Neural crest cell (in vitro differentiated cells): ENCODE data around the gene CATSPERD. TPM values are rescaled to one million over a fixed set of nuclear protein-coding genes. Genes with fewer than 3 reads are reported as not detected.

ENCODE experiments used
- DNase-seq: peaks from one replicate; pipeline ENCODE4 v3.0.0; 2021; ENCODE audit warnings: low read depth, mixed read lengths, low spot score
- H3K27ac Mint-ChIP-seq: one replicate; pipeline ENCODE4 v1.8.0; 2021; ENCODE audit warnings: mild to moderate bottlenecking, mixed read lengths; ENCODE audit not compliant: unreplicated experiment
- H3K27me3 Mint-ChIP-seq: 2 replicates; pipeline ENCODE4 v1.8.0; 2021; ENCODE audit warnings: low read depth, mild to moderate bottlenecking, mixed read lengths
- H3K36me3 Mint-ChIP-seq: 2 replicates; pipeline ENCODE4 v1.8.0; 2021; ENCODE audit warnings: low read depth, mild to moderate bottlenecking, mixed read lengths
- H3K4me1 Mint-ChIP-seq: 2 replicates; pipeline ENCODE4 v1.8.0; 2021; ENCODE audit warnings: mixed read lengths
- H3K4me3 Mint-ChIP-seq: one replicate; pipeline ENCODE4 v1.8.0; 2021; ENCODE audit warnings: mild to moderate bottlenecking, mixed read lengths
- H3K9me3 Mint-ChIP-seq: 2 replicates; pipeline ENCODE4 v1.8.0; 2021; ENCODE audit warnings: mixed read lengths
- total RNA-seq: library from RNA; stranded (reverse); gene quantifications from 2 replicates; pipeline ENCODE4 v1.2.1, GENCODE V29; 2021
- TF ChIP-seq, protein P1 (sequence below): fragments of 200-600 bp; sonication (generic); conservative IDR thresholded peaks from 2 replicates; pipeline ENCODE4 v1.5.0; 2021; ENCODE audit warnings: antibody characterized with exemption, mild to moderate bottlenecking

The CATSPERD gene
- total RNA-seq, 1 donor from 2014 or later: not detected

GRCh38 chr19:5809053-5809452, 88.6 kb downstream of the CATSPERD start:
- TF ChIP-seq, protein P1, sequence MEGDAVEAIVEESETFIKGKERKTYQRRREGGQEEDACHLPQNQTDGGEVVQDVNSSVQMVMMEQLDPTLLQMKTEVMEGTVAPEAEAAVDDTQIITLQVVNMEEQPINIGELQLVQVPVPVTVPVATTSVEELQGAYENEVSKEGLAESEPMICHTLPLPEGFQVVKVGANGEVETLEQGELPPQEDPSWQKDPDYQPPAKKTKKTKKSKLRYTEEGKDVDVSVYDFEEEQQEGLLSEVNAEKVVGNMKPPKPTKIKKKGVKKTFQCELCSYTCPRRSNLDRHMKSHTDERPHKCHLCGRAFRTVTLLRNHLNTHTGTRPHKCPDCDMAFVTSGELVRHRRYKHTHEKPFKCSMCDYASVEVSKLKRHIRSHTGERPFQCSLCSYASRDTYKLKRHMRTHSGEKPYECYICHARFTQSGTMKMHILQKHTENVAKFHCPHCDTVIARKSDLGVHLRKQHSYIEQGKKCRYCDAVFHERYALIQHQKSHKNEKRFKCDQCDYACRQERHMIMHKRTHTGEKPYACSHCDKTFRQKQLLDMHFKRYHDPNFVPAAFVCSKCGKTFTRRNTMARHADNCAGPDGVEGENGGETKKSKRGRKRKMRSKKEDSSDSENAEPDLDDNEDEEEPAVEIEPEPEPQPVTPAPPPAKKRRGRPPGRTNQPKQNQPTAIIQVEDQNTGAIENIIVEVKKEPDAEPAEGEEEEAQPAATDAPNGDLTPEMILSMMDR: no peak
- H3K9me3 Mint-ChIP-seq: no peaks in the 10 kb centered on the region
- H3K36me3 Mint-ChIP-seq: no peaks in the 10 kb centered on the region
- DNase-seq: no peak
- H3K4me1 Mint-ChIP-seq: peaks cover 17% of the 10 kb centered on the region
- H3K27me3 Mint-ChIP-seq: peaks cover 27% of the 10 kb centered on the region
- H3K4me3 Mint-ChIP-seq: no peak overlapping the region
- no peak overlapping the region for H3K27ac Mint-ChIP-seq

DNA sequence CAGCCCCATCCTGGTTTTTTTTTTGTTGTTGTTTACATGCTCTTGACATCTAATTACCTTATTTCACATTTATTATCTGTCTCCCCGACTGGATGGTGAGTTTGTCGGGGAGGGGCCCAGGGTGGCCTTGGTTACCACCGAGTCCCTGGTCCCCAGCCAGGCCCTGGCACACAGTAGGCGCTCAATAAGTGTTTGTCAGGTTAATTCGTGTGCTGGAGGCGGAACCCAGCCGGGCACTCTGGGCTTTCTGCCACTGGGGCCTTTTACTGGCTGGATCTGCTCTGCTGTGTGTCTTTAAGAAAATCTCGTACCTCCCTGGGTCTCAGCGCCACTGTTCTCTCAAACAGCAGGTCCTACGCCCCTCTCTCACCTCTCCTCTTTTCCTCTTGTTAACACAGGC, 89.0 kb downstream of the CATSPERD start:
- H3K4me1 Mint-ChIP-seq: peaks cover 14% of the 10 kb centered on the region
- peaks cover 22% of the 10 kb centered on the region for H3K27me3 Mint-ChIP-seq
- no peak overlapping the region for H3K4me3 Mint-ChIP-seq
- H3K27ac Mint-ChIP-seq: no peak overlapping the region
- no peaks in the 10 kb centered on the region for H3K36me3 Mint-ChIP-seq
- TF ChIP-seq, protein P1: no peak
- H3K9me3 Mint-ChIP-seq: no peaks in the 10 kb centered on the region
- no peak for DNase-seq

- TF ChIP-seq, protein P1: no peak
- Mint-ChIP-seq H3K4me3 (no peak overlapping the region), H3K9me3 (no peaks in the 10 kb centered on the region), H3K4me1 (peaks cover 10% of the 10 kb centered on the region), H3K36me3 (no peaks in the 10 kb centered on the region), H3K27me3 (peaks cover 12% of the 10 kb centered on the region), H3K27ac (no peak overlapping the region)
- no peak for DNase-seq
Measured at GRCh38 chr19:5811117-5811516, 90.7 kb downstream of the CATSPERD start.

- TF ChIP-seq, protein P1: no peak
- Mint-ChIP-seq H3K27ac (peak overlapping the region; percentile 14), H3K4me3 (no peak overlapping the region), H3K27me3 (peaks cover 14% of the 10 kb centered on the region), H3K4me1 (no peaks in the 10 kb centered on the region), H3K9me3 (no peaks in the 10 kb centered on the region), H3K36me3 (no peaks in the 10 kb centered on the region)
- DNase-seq: no peak
Measured at GRCh38 chr19:5814123-5814851, 93.8 kb downstream of the CATSPERD start.

- Mint-ChIP-seq H3K4me3 (no peak overlapping the region), H3K4me1 (no peaks in the 10 kb centered on the region), H3K36me3 (no peaks in the 10 kb centered on the region), H3K27me3 (peaks cover 14% of the 10 kb centered on the region), H3K27ac (no peak overlapping the region), H3K9me3 (no peaks in the 10 kb centered on the region)
- TF ChIP-seq, protein P1: no peak
- no peak for DNase-seq
Measured at GRCh38 chr19:5814852-5815246, 94.4 kb downstream of the CATSPERD start.
